Left ventricle myocardium inferior (tissue), 1 donor: ENCODE data around the gene CLCN4. TPM values are rescaled to one million over a fixed set of nuclear protein-coding genes. Genes with fewer than 3 reads are reported as not detected.

ENCODE experiments used
- DNase-seq: peaks from one replicate; pipeline ENCODE4 v3.0.0-alpha.2; 2020
- H3K27ac ChIP-seq: fragments of 200-600 bp; replicated peaks from 2 replicates; pipeline ENCODE4 v1.8.0; 2021
- H3K27me3 ChIP-seq: fragments of 200-600 bp; 2 replicates; pipeline ENCODE4 v1.8.0; 2021; ENCODE audit warnings: low read depth
- H3K36me3 ChIP-seq: fragments of 200-600 bp; 2 replicates; pipeline ENCODE4 v1.8.0; 2021
- H3K4me1 ChIP-seq: fragments of 200-600 bp; 2 replicates; pipeline ENCODE4 v1.8.0; 2021
- H3K4me3 ChIP-seq: fragments of 200-600 bp; 2 replicates; pipeline ENCODE4 v1.8.0; 2021; ENCODE audit warnings: mild to moderate bottlenecking, moderate library complexity
- H3K9me3 ChIP-seq: fragments of 200-600 bp; replicated peaks from 2 replicates; pipeline ENCODE4 v1.8.0; 2021
- CTCF ChIP-seq: fragments of 200-600 bp; IDR thresholded peaks from 2 replicates; pipeline ENCODE4 v1.8.0; 2021; ENCODE audit warnings: antibody characterized with exemption, mild to moderate bottlenecking, borderline replicate concordance
- intact Hi-C: fragments of 100-400 bp; cut with micrococcal nuclease; formaldehyde crosslinking; loops from one replicate; pipeline ENCODE4 v1.11.0; 2022
- total RNA-seq: library from RNA; stranded (reverse); fragmentation: NEBNext Ultra II Directional; extraction: Animal tissue kit (Norgen Biotek cat#: 25700); gene quantifications from one replicate; pipeline ENCODE4 v1.2.1, GENCODE V29; 2021
- donor health status: DM: no; HTN: yes; CAD: no; lungs with severe emphysema.

CLCN4 gene
- total RNA-seq, 1 donor from 2014 or later = 36.1 TPM

GRCh38 chrX:10128386-10128785, 28.4 kb upstream of the CLCN4 start:
- Histone ChIP-seq H3K4me3 (no peak overlapping the region), H3K9me3 (no peaks in the 10 kb centered on the region), H3K27me3 (no peaks in the 10 kb centered on the region), H3K36me3 (peaks cover 27% of the 10 kb centered on the region), H3K4me1 (no peaks in the 10 kb centered on the region), H3K27ac (no peak overlapping the region)
- TF ChIP-seq CTCF = no peak
- intact Hi-C loops = no loop called here
- no peak for DNase-seq

GRCh38 chrX:10129229-10129628, 27.5 kb upstream of the CLCN4 start:
- Histone ChIP-seq H3K9me3 (no peaks in the 10 kb centered on the region), H3K36me3 (peaks cover 28% of the 10 kb centered on the region), H3K4me3 (no peak overlapping the region), H3K4me1 (no peaks in the 10 kb centered on the region), H3K27me3 (no peaks in the 10 kb centered on the region), H3K27ac (no peak overlapping the region)
- no peak for DNase-seq
- no peak for TF ChIP-seq CTCF
- intact Hi-C loops = no loop called here

- TF ChIP-seq CTCF = no peak
- Histone ChIP-seq H3K27me3 (no peaks in the 10 kb centered on the region), H3K4me1 (no peaks in the 10 kb centered on the region), H3K27ac (no peak overlapping the region), H3K36me3 (peaks cover 33% of the 10 kb centered on the region), H3K4me3 (no peak overlapping the region), H3K9me3 (no peaks in the 10 kb centered on the region)
- intact Hi-C loops = no loop called here
- DNase-seq = no peak
These were observed 26.4 kb upstream of the CLCN4 start for GRCh38 chrX:10130354-10130753.

- H3K4me3 ChIP-seq = no peak overlapping the region
- intact Hi-C loops = no loop called here
- peaks cover 48% of the 10 kb centered on the region for H3K36me3 ChIP-seq
- DNase-seq = no peak
- no peaks in the 10 kb centered on the region for H3K27me3 ChIP-seq
- H3K27ac ChIP-seq = no peak overlapping the region
- TF ChIP-seq CTCF = no peak
- no peaks in the 10 kb centered on the region for H3K4me1 ChIP-seq
- no peaks in the 10 kb centered on the region for H3K9me3 ChIP-seq
These were observed 22.6 kb upstream of the CLCN4 start for GRCh38 chrX:10133980-10134676.

GRCh38 chrX:10134921-10135320, 21.9 kb upstream of the CLCN4 start:
- Histone ChIP-seq H3K9me3 (no peaks in the 10 kb centered on the region), H3K36me3 (peaks cover 46% of the 10 kb centered on the region), H3K4me1 (no peaks in the 10 kb centered on the region), H3K27ac (no peak overlapping the region), H3K27me3 (no peaks in the 10 kb centered on the region), H3K4me3 (no peak overlapping the region)
- DNase-seq = no peak
- intact Hi-C loops = no loop called here
- TF ChIP-seq CTCF = no peak
